ENCODE measurements around the gene VAV2. TPM values are rescaled to one million over a fixed set of nuclear protein-coding genes. Genes with fewer than 3 reads are reported as not detected.

VAV2 gene
- total RNA-seq, 1 experiment from 2014 or later: 30.7 TPM

GRCh38 chr9:133739408-133740280, 252.5 kb downstream of the VAV2 start:
- no peak overlapping the region for H3K4me3 Mint-ChIP-seq (ENCODE audit: low read depth, unreplicated experiment)
- intact Hi-C loops (cut with micrococcal nuclease; ENCODE audit: unreplicated experiment): no loop called here
- DNase-seq: no peak
- peaks cover 42% of the 10 kb centered on the region for H3K27me3 Mint-ChIP-seq (ENCODE audit: unreplicated experiment)
- CTCF ChIA-PET: interaction anchor here (0.6 to 0.7 kb wide), 2 partner anchors 13 to 20 kb away, joined by 3 read pairs; no protein-coding TSS in a partner anchor
- no peaks in the 10 kb centered on the region for H3K9me3 Mint-ChIP-seq (ENCODE audit: low read depth, unreplicated experiment)
- H3K4me1 Mint-ChIP-seq (ENCODE audit: low read depth, unreplicated experiment): no peaks in the 10 kb centered on the region
- no peak overlapping the region for H3K27ac Mint-ChIP-seq (ENCODE audit: unreplicated experiment)
- peaks cover 3% of the 10 kb centered on the region for H3K36me3 Mint-ChIP-seq (ENCODE audit: insufficient read depth, unreplicated experiment)
- TF ChIP-seq CTCF (IDR thresholded peaks at IDR 0.05; ENCODE audit: unreplicated experiment): no peak
- no TSS peak for BruUV-seq (replicated peaks)

- H3K27ac Mint-ChIP-seq (ENCODE audit: unreplicated experiment): no peak overlapping the region
- intact Hi-C loops (cut with micrococcal nuclease; ENCODE audit: unreplicated experiment): no loop called here
- H3K4me1 Mint-ChIP-seq (ENCODE audit: low read depth, unreplicated experiment): no peaks in the 10 kb centered on the region
- CTCF ChIA-PET: interaction anchor here (0.6 kb wide), 1 partner anchor 205 kb away, joined by 6 read pairs; no protein-coding TSS in a partner anchor
- no TSS peak for BruUV-seq (replicated peaks)
- TF ChIP-seq CTCF (IDR thresholded peaks at IDR 0.05; ENCODE audit: unreplicated experiment): no peak
- H3K4me3 Mint-ChIP-seq (ENCODE audit: low read depth, unreplicated experiment): peak overlapping the region; percentile 45
- no peak for DNase-seq
- H3K9me3 Mint-ChIP-seq (ENCODE audit: low read depth, unreplicated experiment): no peaks in the 10 kb centered on the region
- peaks cover 33% of the 10 kb centered on the region for H3K27me3 Mint-ChIP-seq (ENCODE audit: unreplicated experiment)
- peaks cover 3% of the 10 kb centered on the region for H3K36me3 Mint-ChIP-seq (ENCODE audit: insufficient read depth, unreplicated experiment)
Observed at GRCh38 chr9:133738640-133739225, 253.4 kb downstream of the VAV2 start.

- no peak for TF ChIP-seq CTCF (IDR thresholded peaks at IDR 0.05; ENCODE audit: unreplicated experiment)
- H3K36me3 Mint-ChIP-seq (ENCODE audit: insufficient read depth, unreplicated experiment): peaks cover 3% of the 10 kb centered on the region
- DNase-seq: peak; percentile 40
- no peak within 1 kb of the TSS for H3K27ac Mint-ChIP-seq (ENCODE audit: unreplicated experiment)
- H3K4me3 Mint-ChIP-seq (ENCODE audit: low read depth, unreplicated experiment): peak within 1 kb of the TSS; percentile 45
- CTCF ChIA-PET: interaction anchor here (0.6 kb wide), 1 partner anchor 204 kb away, joined by 6 read pairs; no protein-coding TSS in a partner anchor
- H3K9me3 Mint-ChIP-seq (ENCODE audit: low read depth, unreplicated experiment): no peaks in the 10 kb centered on the region
- BruUV-seq (replicated peaks): no TSS peak
- intact Hi-C loops (cut with micrococcal nuclease; ENCODE audit: unreplicated experiment): no loop called here
- H3K4me1 Mint-ChIP-seq (ENCODE audit: low read depth, unreplicated experiment): no peaks in the 10 kb centered on the region
- peaks cover 31% of the 10 kb centered on the region for H3K27me3 Mint-ChIP-seq (ENCODE audit: unreplicated experiment)
Observed at GRCh38 chr9:133737774-133738639, 254.1 kb downstream of the VAV2 start, which contains the start of gene SARDH. SARDH (minus strand) TSS chr9:133738352; CDS start chr9:133734173, 4,179 bp downstream.

DNA sequence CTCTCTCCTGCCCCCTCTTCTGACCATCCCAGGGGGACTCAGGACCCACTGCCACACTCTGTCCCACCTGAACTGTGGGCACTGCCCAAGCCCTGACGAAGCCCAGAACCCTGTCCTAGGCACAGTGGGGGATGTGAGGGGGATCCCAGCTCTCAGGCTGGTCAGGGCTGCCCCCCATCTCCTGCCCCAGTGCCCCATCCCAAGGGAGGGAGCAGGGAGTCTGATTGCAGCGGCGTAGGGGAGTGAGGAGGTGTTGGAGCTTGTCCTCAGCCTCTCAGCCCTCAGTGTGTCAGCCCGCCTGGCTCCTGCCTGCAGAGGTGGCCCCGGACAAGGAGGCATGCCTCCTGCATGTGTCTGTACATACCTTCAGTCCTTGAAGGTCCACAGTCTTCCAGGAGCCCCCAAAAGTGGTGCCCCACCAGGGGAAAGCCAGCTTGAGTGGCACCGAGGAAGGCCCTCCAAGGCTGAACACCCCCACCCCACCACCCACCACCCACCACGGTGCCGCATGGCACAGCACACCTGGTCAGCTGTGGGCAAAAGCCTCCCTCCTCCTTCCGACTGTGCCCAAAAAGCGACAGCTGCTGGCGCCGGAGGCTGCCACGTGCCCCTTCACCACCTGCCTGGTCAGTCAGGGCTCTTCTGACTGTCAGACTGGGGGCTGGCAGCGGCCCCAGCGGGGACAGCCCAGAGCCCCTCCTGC, 254.9 kb downstream of the VAV2 start:
- CTCF ChIA-PET: no interaction called here
- Mint-ChIP-seq H3K4me3 (ENCODE audit: low read depth, unreplicated experiment) (no peak overlapping the region), H3K27ac (ENCODE audit: unreplicated experiment) (no peak overlapping the region), H3K4me1 (ENCODE audit: low read depth, unreplicated experiment) (no peaks in the 10 kb centered on the region), H3K27me3 (ENCODE audit: unreplicated experiment) (peaks cover 38% of the 10 kb centered on the region), H3K9me3 (ENCODE audit: low read depth, unreplicated experiment) (no peaks in the 10 kb centered on the region), H3K36me3 (ENCODE audit: insufficient read depth, unreplicated experiment) (peaks cover 3% of the 10 kb centered on the region)
- intact Hi-C loops (cut with micrococcal nuclease; ENCODE audit: unreplicated experiment): no loop called here
- DNase-seq: no peak
- BruUV-seq (replicated peaks): no TSS peak
- no peak for TF ChIP-seq CTCF (IDR thresholded peaks at IDR 0.05; ENCODE audit: unreplicated experiment)

Data from Calu3 (cell line).